WTC11 (cell line): ENCODE results near the gene PPP2R2C. TPM values are rescaled to one million over a fixed set of nuclear protein-coding genes. Genes with fewer than 3 reads are reported as not detected.

Experiments
- ATAC-seq: fragments of 200-7000 bp; cut with Tn5 transposase; 2 replicates; pipeline ENCODE4 v1.10.0; 2021; ENCODE audit warnings: mild to moderate bottlenecking, moderate library complexity
- CTCF ChIA-PET: fragments of 300-600 bp; sonication (Branson Sonifier 250); formaldehyde crosslinking; loops from one replicate; lab custom pipeline; 2021; ENCODE audit warnings: antibody characterized with exemption; lab: Charles Lee
- POLR2A ChIA-PET: fragments of 350-600 bp; sonication (Branson Sonifier 250); formaldehyde crosslinking; loops from one replicate; lab custom pipeline; 2021; ENCODE audit warnings: antibody characterized with exemption; lab: Charles Lee
- DNase-seq: peaks from one replicate; pipeline ENCODE4 v3.0.0; 2021; ENCODE audit warnings: low spot score
- H3K27ac Mint-ChIP-seq: 2 replicates; pipeline ENCODE4 v1.8.0; 2021; ENCODE audit warnings: mixed read lengths
- H3K27me3 Mint-ChIP-seq: 2 replicates; pipeline ENCODE4 v1.8.0; 2021; ENCODE audit warnings: low read depth, mild to moderate bottlenecking, moderate library complexity, mixed read lengths
- H3K36me3 Mint-ChIP-seq: 2 replicates; pipeline ENCODE4 v1.8.0; 2021; ENCODE audit warnings: mixed read lengths
- H3K4me1 Mint-ChIP-seq: 2 replicates; pipeline ENCODE4 v1.8.0; 2022; ENCODE audit warnings: mixed read lengths
- H3K4me3 Mint-ChIP-seq: 2 replicates; pipeline ENCODE4 v1.8.0; 2021; ENCODE audit warnings: mild to moderate bottlenecking, moderate library complexity, mixed read lengths
- H3K9me3 Mint-ChIP-seq: 2 replicates; pipeline ENCODE4 v1.8.0; 2021; ENCODE audit warnings: mixed read lengths
- AR ChIP-seq: fragments of 250-450 bp; sonication (Bioruptor Pico); IDR thresholded peaks from 2 replicates; pipeline ENCODE4 v1.9.0; 2021; ENCODE audit warnings: mild to moderate bottlenecking
- E2F4 ChIP-seq: sonication (generic); formaldehyde crosslinking; IDR thresholded peaks from 2 replicates; pipeline ENCODE4 v1.8.1; 2022; ENCODE audit warnings: low read depth, mild to moderate bottlenecking, moderate library complexity, missing genetic modification reagents, borderline replicate concordance
- E2F5 ChIP-seq: sonication (generic); formaldehyde crosslinking; IDR thresholded peaks from 2 replicates; pipeline ENCODE4 v1.8.1; 2022; ENCODE audit warnings: mild to moderate bottlenecking, moderate library complexity, missing genetic modification reagents
- FOXP1 ChIP-seq: sonication (generic); formaldehyde crosslinking; IDR thresholded peaks from 2 replicates; pipeline ENCODE4 v1.8.0; 2022; ENCODE audit warnings: missing genetic modification reagents, mild to moderate bottlenecking, moderate library complexity, borderline replicate concordance
- GTF2I ChIP-seq: fragments of 250-450 bp; sonication (Bioruptor Pico); conservative IDR thresholded peaks from 2 replicates; pipeline ENCODE4 v1.4.0; 2021; ENCODE audit warnings: mild to moderate bottlenecking
- HMGXB4 ChIP-seq: sonication (generic); formaldehyde crosslinking; IDR thresholded peaks from 2 replicates; pipeline ENCODE4 v1.8.1; 2023; ENCODE audit warnings: mild to moderate bottlenecking, moderate library complexity, missing genetic modification reagents
- OVOL2 ChIP-seq: fragments of 250-450 bp; sonication (Bioruptor Pico); IDR thresholded peaks from 2 replicates; pipeline ENCODE4 v1.9.0; 2021; ENCODE audit warnings: mild to moderate bottlenecking, borderline replicate concordance
- SMAD4 ChIP-seq: sonication (generic); formaldehyde crosslinking; IDR thresholded peaks from 2 replicates; pipeline ENCODE4 v1.8.0; 2022; ENCODE audit warnings: mild to moderate bottlenecking, missing genetic modification reagents
- TEAD1 ChIP-seq: sonication (generic); formaldehyde crosslinking; IDR thresholded peaks from 2 replicates; pipeline ENCODE4 v1.8.0; 2022; ENCODE audit warnings: mild to moderate bottlenecking, missing genetic modification reagents
- ZMAT4 ChIP-seq: fragments of 250-450 bp; sonication (Bioruptor Pico); IDR thresholded peaks from 2 replicates; pipeline ENCODE4 v1.9.0; 2021; ENCODE audit warnings: mild to moderate bottlenecking
- ZNF121 ChIP-seq: sonication (generic); formaldehyde crosslinking; IDR thresholded peaks from 2 replicates; pipeline ENCODE4 v1.8.0; 2023; ENCODE audit warnings: missing genetic modification reagents
- ZNF532 ChIP-seq: fragments of 250-450 bp; sonication (Bioruptor Pico); IDR thresholded peaks from 2 replicates; pipeline ENCODE4 v1.9.0; 2021; ENCODE audit warnings: mild to moderate bottlenecking, borderline replicate concordance
- ZSCAN18 ChIP-seq: fragments of 250-450 bp; sonication (Bioruptor Pico); IDR thresholded peaks from 2 replicates; pipeline ENCODE4 v2.1.2; 2022; ENCODE audit warnings: mild to moderate bottlenecking, moderate library complexity
- total RNA-seq: library from RNA; stranded (reverse); gene quantifications from 3 replicates; pipeline ENCODE4 v1.2.3, GENCODE V29; 2021

PPP2R2C gene
- total RNA-seq, 1 experiment from 2014 or later, result 11.5 TPM

- no peak for DNase-seq
- Mint-ChIP-seq H3K36me3 (no peaks in the 10 kb centered on the region), H3K4me1 (peaks cover 19% of the 10 kb centered on the region), H3K9me3 (no peaks in the 10 kb centered on the region; the same call in 1 of the 2 replicates), H3K4me3 (peak overlapping the region; percentile 63), H3K27me3 (peaks cover 62% of the 10 kb centered on the region), H3K27ac (no peak overlapping the region)
- ChIA-PET CTCF (interaction anchor here (0.7 kb wide), 1 partner anchor 75 kb away, joined by 3 read pairs; no protein-coding TSS in a partner anchor), POLR2A (interaction anchor here (0.6 kb wide), 1 partner anchor 194 kb away, joined by 3 read pairs; no protein-coding TSS in a partner anchor)
- TF ChIP-seq TEAD1 (CRISPR knock-in tag) (no peak), SMAD4 (CRISPR knock-in tag) (no peak), ZMAT4 (CRISPR knock-in tag) (no peak), ZNF532 (no peak)
- ATAC-seq, result no peak
These were observed 957 bp downstream of the PPP2R2C start for GRCh38 chr4:6471307-6472007.

GRCh38 chr4:6470502-6471306 is 1.7 kb downstream of the PPP2R2C start:
- Mint-ChIP-seq H3K4me3 (peak overlapping the region; percentile 67), H3K4me1 (peaks cover 19% of the 10 kb centered on the region), H3K9me3 (no peaks in the 10 kb centered on the region)
- POLR2A ChIA-PET, result interaction anchor here (0.6 kb wide), 1 partner anchor 195 kb away, joined by 3 read pairs; no protein-coding TSS in a partner anchor
- peak; percentile 40 for ATAC-seq
- TF ChIP-seq ZSCAN18 (CRISPR knock-in tag) (no peak), E2F5 (CRISPR knock-in tag) (no peak), HMGXB4 (CRISPR knock-in tag) (no peak), OVOL2 (CRISPR knock-in tag) (no peak), E2F4 (no peak), ZNF121 (peak; percentile 99), AR (CRISPR knock-in tag) (no peak), FOXP1 (CRISPR knock-in tag) (no peak), GTF2I (CRISPR knock-in tag) (peak; percentile 60; the same call in 1 of the 2 replicates)
- TF ChIP-seq, all 79 proteins: peak for 2
- peak; percentile 51 for DNase-seq
- CTCF ChIA-PET, result no interaction called here
- no peak overlapping the region for H3K27ac Mint-ChIP-seq
- no peaks in the 10 kb centered on the region for H3K36me3 Mint-ChIP-seq
- H3K27me3 Mint-ChIP-seq, result peaks cover 60% of the 10 kb centered on the region
